ENCODE data around the gene COL11A1.

- TF ChIP-seq POLR2A (IDR thresholded peaks at IDR 0.05; ENCODE audit: low read depth, low read length) = no peak
- no peak for TF ChIP-seq POLR2AphosphoS5 (IDR thresholded peaks at IDR 0.05; ENCODE audit: low read depth, low read length)
- no peak for TF ChIP-seq TAF1 (IDR thresholded peaks at IDR 0.05; ENCODE audit: borderline replicate concordance, low read depth, low read length)
These were observed 271.3 kb downstream of the COL11A1 start for GRCh38 chr1:102836991-102837390.

Measured in GM12892 (cell line).